Left renal cortex interstitium (tissue), 4 donors: ENCODE measurements around the gene GOPC. TPM values are rescaled to one million over a fixed set of nuclear protein-coding genes. Genes with fewer than 3 reads are reported as not detected.
A peak's percentile ranks its signal among the peaks of the same experiment; 100 is the strongest.
"Not testable (repeated sequence)": the region's sequence is repeated elsewhere in the genome, so short reads cannot be mapped to it uniquely, and the experiment has no call there.

Experiments used
- DNase-seq, 4 donors: peaks; one replicate each; pipeline ENCODE4 v3.0.0-alpha.2; 2013; ENCODE audit warnings: low read depth in 4 of 4, low spot score in 2 of 4, missing footprints in 1 of 4
- polyA plus RNA-seq, 4 donors: library from polyadenylated mRNA; unstranded; fragments of 120-200 nt; gene quantifications; one replicate each; pipeline ENCODE4 v1.2.1, GENCODE V29; 2013; ENCODE audit not compliant: insufficient read length in 4 of 4

The GOPC gene
- 10 to 100 TPM; 57.1 to 64.4 (median 60.7) TPM for polyA plus RNA-seq

DNA sequence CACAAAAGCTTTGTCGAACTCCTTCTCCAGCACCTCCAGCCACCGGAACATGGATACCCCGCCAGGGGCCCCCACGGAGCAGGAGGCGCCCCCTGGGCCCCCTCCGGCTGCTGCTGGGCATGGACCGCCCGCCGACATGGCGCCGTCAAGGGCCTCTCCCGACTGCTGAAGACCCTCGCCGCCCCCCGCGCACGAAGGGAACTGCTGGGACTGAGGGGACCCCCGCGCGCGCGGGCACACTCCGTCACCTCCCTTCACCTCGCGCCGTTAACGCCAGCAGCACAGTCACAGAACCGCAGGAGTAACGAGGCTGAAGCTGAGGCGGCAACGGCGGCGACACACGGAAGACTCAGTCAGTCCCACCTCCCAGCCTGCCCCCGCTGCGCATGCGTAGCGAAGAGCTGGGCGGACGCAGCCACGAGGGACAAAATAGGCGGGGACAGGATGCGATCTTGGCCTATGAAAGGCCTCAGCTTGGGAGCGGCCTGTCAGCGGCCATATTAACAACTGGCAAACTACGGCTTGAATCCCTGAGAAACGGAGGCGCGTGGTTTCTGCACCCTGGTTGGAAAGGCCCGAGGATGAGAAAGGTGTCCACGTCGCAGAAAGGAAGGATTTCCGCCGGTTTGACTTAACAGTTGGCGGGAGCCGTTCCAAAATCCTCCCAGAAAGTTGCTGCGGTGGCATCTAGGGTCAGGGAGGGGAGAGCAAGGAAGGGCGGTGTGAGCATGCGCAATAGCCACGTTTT, at the start of gene GOPC:
GOPC (minus strand) TSS at position 361 of the 748 bp plus-strand sequence; CDS start at position 138, 223 bp downstream.
- peak; percentile 90 to 96 (median 94) for DNase-seq

DNA sequence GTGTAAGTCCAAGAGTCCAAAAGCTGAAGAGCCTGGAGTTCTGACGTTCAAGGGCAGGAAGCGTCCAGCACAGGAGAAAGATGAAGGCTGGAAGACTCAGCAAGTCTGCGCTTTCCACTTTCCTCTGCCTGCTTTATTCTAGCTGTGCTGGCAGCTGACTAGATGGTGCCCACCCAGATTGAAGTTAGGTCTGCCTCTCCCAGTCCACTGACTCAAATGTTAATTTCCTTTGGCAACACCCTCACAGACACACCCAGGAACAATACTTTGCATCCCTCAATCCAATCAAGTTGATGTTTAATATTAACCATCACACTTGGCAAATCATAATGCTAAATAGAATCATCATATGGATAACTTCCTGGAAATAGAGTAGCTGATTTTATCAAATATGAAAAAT, 49.7 kb upstream of the GOPC start:
- not testable (repeated sequence) for DNase-seq

- DNase-seq = no peak
These were observed 40.7 kb upstream of the GOPC start for GRCh38 chr6:117642976-117643375.

DNA sequence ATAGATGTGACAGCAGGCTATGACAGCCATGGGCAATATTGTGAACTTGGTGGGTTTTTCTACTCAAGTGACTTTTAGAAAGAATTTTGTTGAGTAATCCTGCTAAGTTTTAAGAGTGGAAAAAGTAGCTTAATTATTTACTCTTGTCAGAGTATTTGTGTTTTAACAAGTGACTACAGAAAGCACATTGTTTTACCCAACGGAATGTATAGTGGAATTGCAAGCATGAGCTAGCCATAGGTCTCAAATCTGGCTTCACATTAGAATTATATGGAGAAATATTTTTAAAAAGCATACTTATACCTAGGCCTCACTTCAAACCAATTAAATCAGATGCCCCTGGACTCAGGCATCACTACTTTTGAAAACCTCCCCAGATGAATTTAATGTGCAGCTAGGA, 35.5 kb upstream of the GOPC start:
- DNase-seq = no peak

DNA sequence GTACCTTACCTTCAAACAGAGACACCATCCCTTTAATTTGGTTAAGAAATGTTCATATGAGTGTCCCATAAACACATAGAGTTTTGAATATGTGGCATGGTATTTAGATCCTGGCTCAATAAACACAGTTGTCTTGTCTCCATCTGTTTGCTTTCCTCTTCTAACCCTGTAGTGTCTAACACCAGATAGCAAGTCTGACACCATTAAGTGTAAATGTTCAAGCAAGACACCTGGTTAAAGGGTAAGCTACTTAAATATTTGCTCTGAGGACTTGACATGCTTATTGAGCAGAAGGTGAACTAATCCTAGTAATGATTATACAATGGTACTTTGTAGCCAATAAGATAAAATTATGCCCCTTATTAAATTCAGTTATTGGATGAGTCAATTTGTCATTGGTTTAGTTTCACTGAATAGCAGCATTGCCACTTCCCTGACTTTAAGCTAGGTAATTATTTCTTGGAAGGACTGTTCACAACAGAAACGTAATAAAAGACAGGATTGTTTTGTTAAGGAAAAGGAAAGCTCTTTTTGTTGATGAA, 26.9 kb upstream of the GOPC start:
- no peak for DNase-seq

DNA sequence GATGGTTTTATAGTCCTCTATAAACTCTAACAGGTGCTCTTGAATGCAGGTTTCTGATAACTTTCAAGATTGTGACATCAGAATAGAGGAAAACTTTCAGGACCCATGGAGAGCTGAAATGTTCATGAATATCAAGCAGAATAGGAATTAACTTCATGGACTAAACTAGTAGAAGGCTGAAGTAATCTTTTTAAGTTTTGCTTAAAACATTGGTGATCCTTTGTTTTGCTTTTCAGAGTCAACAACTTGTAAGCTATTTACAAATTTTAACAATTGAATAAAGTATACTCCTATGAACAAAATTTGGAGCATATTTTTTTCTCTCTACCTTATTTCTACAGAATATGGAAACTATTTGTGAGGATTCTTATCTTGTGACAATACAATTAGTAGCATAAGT, 25.2 kb upstream of the GOPC start:
- no peak for DNase-seq

GRCh38 chr6:117624869-117625481, 22.7 kb upstream of the GOPC start:
- no peak for DNase-seq

GRCh38 chr6:117619178-117619577, 16.9 kb upstream of the GOPC start:
- no peak for DNase-seq

DNA sequence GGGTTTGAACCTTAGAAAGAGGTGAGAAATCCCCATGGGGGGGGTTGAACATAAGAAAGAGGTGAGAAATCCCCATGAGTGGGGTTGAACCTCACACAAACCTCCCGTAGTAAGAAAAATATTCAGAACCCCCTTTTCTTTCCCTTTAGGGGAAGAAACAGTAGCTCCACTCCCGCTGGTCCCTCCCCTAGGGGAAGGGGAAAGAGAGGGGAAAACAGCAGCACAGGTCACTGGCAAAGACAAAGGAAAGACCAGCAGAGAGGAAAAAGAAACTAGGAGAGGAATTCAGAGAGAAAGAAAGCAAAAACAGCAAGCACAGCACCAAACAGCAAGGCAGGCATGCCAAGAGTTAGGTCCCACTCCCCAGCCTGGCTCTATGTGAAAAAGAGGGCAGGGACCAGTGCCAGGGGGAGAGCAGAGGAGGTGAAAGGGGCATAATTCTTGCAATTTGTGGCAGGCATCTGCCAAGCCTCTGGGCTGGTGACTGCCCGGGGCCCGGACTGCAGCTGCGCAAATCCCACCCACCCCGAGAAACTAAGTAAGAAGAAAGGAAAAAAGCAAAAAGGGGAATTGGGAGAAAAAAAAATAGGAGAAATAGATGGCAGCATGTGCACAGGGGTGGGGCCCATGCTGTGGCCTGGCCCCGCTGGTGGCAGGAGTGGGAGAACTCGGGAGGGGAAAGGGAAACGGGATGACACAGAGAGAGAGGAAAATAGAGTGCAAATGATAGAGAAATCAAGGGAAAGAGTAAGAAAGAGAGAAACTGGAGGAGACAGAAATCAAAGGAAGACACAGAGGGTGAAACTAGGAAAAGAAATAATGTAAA, 15.1 kb upstream of the GOPC start:
- DNase-seq = no peak

DNA sequence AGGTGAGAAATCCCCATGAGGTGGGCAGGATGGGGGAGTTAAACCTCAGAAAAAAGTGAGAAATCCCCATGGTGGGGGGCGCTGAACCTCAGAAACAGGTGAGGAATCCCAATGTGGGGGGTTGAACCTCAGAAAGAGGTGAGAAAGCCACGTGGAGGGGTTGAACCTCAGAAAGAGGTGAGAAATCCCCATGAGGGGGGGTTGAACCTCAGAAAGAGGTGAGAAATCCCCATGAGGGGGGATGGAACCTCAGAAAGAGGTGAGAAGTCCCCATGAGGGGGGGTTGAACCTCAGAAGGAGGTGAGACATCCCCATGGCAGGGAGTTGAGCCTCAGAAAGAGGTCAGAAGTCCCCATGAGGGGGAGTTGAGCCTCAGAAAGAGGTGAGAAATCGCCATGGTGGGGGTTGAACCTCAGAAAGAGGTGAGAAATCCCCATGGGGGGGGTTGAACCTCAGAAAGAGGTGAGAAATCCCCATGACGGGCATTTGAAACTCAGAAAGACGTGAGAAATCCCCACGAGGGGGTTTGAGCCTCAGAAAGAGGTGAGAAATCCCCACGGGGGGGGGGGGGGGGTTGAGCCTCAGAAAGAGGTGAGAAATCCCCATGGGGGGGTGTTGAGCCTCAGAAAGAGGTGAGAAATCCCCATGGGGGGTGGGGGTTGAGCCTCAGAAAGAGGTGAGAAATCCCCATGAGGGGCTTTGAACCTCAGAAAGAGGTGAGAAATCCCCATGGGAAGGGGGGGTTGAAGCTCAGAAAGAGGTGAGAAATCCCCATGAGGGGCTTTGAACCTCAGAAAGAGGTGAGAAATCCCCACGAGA, 14.3 kb upstream of the GOPC start:
- no peak for DNase-seq

DNA sequence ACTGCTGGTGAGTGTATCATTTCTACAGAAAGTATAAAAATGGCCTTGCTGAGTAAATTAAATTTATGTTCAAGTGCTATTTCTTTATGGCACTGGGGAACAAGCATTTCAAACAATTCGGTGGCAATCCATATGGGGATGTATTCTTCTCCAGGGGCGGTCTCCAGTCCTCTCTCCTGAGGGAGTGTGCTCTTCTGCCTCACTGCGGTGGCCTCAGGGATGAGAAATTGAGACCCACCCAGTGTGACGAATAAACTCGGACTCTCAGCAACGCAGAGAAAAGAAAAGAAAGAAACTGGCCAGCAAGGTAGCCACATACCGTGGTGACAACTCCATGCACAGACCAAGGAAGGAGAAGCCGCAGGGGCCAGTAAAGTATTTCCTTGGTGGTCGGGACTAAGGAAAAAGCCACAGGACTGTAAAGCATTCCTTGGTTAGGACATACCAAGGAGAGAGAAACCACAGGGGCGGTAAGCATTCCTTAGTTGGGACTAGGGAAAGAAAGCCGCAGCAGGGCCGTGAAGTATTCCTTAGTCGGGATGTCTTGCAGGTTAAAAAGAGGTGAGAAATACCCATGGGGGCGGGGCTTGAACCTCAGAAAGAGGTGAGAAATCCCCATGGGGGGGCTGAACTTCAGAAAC, 13.6 kb upstream of the GOPC start:
- no peak for DNase-seq

DNA sequence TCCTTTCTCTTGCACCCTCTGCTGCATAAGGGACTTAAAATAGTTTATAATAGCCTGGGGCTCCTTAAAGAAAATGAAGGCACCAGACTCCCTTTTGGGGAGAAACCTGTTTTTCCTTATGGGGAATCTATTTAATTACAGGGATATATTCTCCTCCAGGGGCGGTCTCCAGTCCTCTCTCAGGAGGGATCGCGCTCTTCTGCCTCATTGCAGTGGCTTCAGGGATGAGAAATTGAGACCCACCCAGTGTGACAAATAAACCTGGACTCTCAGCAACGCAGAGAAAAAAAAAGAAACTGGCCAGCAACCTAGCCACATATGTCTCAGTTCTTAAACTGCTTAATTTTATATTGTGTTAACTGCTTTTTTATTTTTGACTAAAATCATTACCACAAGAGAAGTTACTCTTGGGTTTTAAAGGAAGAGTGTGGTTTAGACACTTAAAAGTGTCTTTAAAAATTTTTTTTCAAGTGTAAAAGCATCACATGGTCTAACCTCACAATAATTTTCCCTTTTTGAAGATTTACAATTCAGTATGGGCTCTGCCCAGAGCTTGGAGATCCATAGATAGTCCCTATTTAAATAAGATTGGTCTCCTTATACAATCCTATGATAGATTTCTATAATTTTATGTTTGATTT, 11.7 kb upstream of the GOPC start:
- no peak for DNase-seq

DNA sequence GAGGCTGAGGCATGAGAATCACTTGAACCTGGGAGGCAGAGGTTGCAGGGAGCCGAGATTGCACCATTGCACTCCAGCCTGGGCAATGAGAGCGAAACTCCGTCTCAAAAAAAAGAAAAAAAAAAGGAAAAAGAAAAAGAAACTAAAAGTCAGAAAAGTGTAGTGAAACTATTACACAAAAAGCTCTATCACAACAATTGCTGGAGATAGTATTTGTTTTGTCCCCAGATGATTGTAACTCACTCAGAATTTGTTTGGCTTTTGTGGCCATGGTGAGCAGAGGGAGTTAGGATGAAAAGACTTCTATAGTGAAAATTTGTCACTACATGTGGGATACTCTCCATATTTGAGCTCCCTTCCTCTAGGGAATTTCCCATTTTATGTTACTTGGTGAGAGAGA, 5.2 kb upstream of the GOPC start:
- DNase-seq = no peak

DNA sequence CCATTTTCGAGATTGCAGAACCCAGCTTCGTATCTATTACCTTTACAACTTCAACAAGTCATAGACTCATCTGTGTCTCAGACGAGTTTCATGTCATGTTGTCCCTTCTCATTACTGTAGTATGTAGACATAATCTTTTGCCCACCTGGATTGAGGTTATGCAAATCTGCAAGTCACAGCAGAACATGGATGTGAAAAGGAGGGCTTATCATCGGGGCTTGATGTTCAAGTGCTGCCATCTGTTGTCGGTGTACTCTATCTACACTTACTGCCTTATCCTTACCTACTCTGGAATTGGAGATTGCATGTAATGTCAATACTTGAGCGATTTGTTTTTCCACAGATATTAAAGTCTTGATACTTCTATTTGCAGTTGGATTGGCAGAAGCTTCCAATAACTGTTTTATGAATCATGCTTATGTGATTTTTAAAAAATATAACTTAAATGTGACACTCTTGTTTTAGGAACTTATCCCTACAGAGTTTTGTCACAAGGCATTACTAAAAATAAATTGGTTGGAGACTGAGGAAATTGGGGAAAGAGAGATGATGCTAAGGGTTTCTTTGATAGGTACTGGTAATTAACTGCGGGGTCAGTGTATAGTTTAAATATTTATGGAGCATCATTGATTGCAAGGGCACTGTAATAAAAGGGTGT, 3.0 kb upstream of the GOPC start:
- DNase-seq = peak in 2 of 4 donors; percentile 21 to 44

DNA sequence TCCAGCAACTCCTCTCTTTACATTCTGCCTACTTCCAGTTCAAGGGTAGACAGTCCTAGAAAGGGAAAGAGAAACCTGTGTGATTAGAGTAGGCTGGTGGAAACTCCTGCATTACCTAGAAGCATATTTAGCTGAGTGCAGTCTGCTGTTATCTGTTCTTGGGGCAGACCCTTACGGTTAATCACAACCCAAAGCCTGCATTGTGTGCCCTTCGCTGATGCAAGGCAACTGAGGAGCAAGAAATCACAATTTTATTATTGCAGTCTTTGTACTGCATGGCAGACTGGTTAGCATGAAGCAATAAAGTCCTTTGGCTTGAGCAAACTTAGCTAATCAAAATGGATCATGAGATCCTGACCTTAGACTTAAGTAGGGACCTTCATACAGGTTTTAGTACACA, 1.5 kb upstream of the GOPC start:
- no peak for DNase-seq

DNA sequence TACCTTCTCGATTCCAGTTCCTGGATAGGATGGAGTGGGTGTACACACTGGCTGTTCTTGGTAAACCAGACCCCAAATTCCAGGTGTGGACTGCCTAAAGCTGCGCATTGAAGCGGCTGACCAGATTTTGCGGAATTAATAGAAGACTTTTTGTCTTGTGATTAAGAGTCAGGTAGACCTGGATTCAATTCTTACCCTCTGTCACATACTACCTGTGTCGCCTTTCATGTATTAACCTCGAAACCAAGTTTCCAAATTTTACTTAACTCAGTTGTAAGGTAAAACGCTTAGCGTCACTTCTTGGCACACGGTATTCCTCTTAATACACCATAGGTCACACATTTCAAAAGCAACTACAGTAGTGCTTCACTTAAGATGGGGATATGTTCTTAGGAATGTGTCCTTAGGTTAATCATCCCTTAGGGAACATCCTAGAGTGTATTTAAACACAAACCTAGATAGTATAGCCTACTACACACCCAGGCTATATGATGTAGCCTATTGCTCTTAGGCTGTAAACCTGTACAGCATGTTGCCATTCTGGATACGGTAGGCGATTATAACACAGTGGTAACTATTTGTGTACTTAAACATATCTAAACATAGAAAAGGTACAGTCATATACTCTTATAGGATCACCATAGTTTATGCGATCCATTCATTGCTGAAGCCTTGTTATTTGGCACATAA, 733 bp upstream of the GOPC start:
- no peak for DNase-seq

GRCh38 chr6:117601811-117602150, 530 bp downstream of the GOPC start:
- DNase-seq = peak in 3 of 4 donors; percentile 20 to 68 (median 25)

- DNase-seq = no peak
These were observed 2.1 kb downstream of the GOPC start for GRCh38 chr6:117600008-117600743.
